Measurements from ENCODE around the gene TBCD. TPM values are rescaled to one million over a fixed set of nuclear protein-coding genes. Genes with fewer than 3 reads are reported as not detected.

TBCD gene
- total RNA-seq, 1 donor from 2014 or later: 104 TPM

- TF ChIP-seq CTCF (conservative IDR thresholded peaks at IDR 0.05): peak; percentile 64
- Mint-ChIP-seq H3K4me3 (peak overlapping the region; percentile 92), H3K9me3 (no peaks in the 10 kb centered on the region), H3K27me3 (no peaks in the 10 kb centered on the region), H3K4me1 (ENCODE audit: unreplicated experiment) (peaks cover 29% of the 10 kb centered on the region), H3K27ac (peak overlapping the region; percentile 89), H3K36me3 (peaks cover 7% of the 10 kb centered on the region)
- DNase-seq (ENCODE audit: extremely low spot score, unreplicated experiment): no peak
Observed at GRCh38 chr17:82836823-82837357, 85.0 kb downstream of the TBCD start.

DNA sequence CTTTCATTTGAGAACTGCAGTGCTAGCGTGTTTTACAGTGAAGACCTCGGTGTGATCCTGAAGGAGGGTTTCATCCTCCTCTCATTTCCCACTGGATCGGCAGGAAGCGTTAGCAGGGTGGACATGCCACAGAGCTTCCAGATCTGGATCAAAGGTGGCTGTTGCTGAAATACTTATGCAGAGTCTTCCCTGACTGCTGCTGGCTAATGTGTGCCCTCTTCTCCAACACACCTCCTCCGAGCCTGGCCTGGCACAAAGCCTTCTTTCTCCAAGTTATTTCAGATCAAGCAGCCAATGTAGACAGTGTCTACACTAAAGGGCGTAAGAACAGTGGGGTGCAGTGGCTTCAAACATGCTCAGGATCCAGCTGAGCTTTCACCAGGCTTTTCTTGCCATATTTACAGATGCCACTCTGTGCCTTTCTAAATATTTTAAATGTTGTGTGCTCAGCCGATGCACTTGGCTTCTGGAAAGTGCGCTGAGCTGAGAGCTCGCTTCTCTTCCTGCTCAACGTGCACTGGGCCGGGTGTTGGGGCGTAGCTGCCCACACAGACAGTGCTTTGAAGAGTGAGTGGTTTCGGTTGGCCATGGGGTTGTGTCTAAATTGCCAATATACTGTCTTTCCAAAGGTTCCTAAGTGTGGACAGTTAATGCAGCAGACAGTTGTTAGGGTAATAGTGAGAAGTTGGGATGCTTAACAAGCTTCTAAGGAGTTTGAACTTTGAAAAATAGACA lies 85.9 kb downstream of the TBCD start:
- Mint-ChIP-seq H3K4me3 (peak overlapping the region; percentile 92), H3K27ac (peak overlapping the region; percentile 89), H3K4me1 (ENCODE audit: unreplicated experiment) (peaks cover 33% of the 10 kb centered on the region), H3K36me3 (peaks cover 3% of the 10 kb centered on the region), H3K9me3 (no peaks in the 10 kb centered on the region), H3K27me3 (no peaks in the 10 kb centered on the region)
- no peak for TF ChIP-seq CTCF (conservative IDR thresholded peaks at IDR 0.05)
- DNase-seq (ENCODE audit: extremely low spot score, unreplicated experiment): no peak

GRCh38 chr17:82838386-82839063 lies 86.7 kb downstream of the TBCD start:
- Mint-ChIP-seq H3K4me3 (peak overlapping the region; percentile 92), H3K36me3 (no peaks in the 10 kb centered on the region), H3K9me3 (no peaks in the 10 kb centered on the region), H3K4me1 (ENCODE audit: unreplicated experiment) (peaks cover 29% of the 10 kb centered on the region), H3K27ac (peak overlapping the region; percentile 89), H3K27me3 (no peaks in the 10 kb centered on the region)
- no peak for TF ChIP-seq CTCF (conservative IDR thresholded peaks at IDR 0.05)
- no peak for DNase-seq (ENCODE audit: extremely low spot score, unreplicated experiment)

DNA sequence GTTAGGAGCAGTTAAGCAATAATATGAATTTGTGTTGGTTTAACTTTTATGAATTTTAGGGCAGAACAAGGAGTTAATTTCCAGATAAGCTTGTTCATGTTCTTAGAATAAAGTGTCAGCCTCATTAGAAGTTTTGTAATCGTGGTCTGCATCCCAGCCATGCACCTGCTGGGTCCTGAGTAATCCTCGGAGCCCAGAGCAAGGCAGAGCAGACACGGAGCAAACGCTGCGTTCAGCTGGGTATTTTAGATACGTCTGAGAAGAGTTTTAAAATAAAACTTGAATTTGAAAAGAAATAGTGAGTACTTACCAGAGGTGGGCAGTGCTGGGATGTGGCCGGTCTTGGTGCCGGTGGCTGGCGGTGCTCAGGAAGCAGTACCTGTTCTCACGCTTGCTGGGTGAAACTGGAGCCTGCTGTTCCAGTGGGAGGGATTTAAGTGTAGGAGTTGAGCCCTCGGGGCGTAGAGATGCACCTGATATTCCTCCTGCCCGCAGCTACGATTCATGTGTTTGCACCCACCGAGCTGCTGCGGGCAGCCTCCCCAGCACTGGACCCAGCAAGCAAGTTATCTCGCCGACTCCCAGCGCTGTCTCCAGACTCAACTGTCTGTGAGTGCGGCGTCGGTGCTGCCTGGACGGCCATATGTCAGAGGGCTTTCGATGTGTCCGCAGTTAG lies 87.9 kb downstream of the TBCD start, which contains the start of gene ZNF750:
TSS of gene ZNF750 (minus strand) at position 406 of the 676 bp plus-strand sequence. CDS start 7,568 bp downstream, outside the sequence.
- Mint-ChIP-seq H3K27me3 (no peaks in the 10 kb centered on the region), H3K27ac (peak within 1 kb of the TSS; percentile 89), H3K4me3 (peak within 1 kb of the TSS; percentile 92), H3K4me1 (ENCODE audit: unreplicated experiment) (peaks cover 35% of the 10 kb centered on the region), H3K36me3 (no peaks in the 10 kb centered on the region), H3K9me3 (no peaks in the 10 kb centered on the region)
- DNase-seq (ENCODE audit: extremely low spot score, unreplicated experiment): no peak
- TF ChIP-seq CTCF (conservative IDR thresholded peaks at IDR 0.05): no peak

GRCh38 chr17:82840431-82840831 lies 88.6 kb downstream of the TBCD start:
- no peaks in the 10 kb centered on the region for H3K27me3 Mint-ChIP-seq
- peak overlapping the region; percentile 89 for H3K27ac Mint-ChIP-seq
- no peak for TF ChIP-seq CTCF (conservative IDR thresholded peaks at IDR 0.05)
- no peaks in the 10 kb centered on the region for H3K36me3 Mint-ChIP-seq
- H3K4me1 Mint-ChIP-seq (ENCODE audit: unreplicated experiment): peaks cover 35% of the 10 kb centered on the region
- DNase-seq (ENCODE audit: extremely low spot score, unreplicated experiment): no peak
- H3K4me3 Mint-ChIP-seq: peak overlapping the region; percentile 92
- H3K9me3 Mint-ChIP-seq: no peaks in the 10 kb centered on the region

All from type B pancreatic cell (in vitro differentiated cells).